Mesothelial cell of epicardium (in vitro differentiated cells): ENCODE results near the gene MFGE8. TPM values are rescaled to one million over a fixed set of nuclear protein-coding genes. Genes with fewer than 3 reads are reported as not detected.

Experiments
- DNase-seq, 2 experiments: peaks; one replicate each; pipeline ENCODE4 v3.0.0; 2021; ENCODE audit warnings: low spot score in 2 of 2; ENCODE audit not compliant: unreplicated experiment in 2 of 2
- H3K27ac Mint-ChIP-seq: 2 replicates; pipeline ENCODE4 v1.8.0; 2021; ENCODE audit warnings: mixed read lengths
- H3K27me3 Mint-ChIP-seq: 2 replicates; pipeline ENCODE4 v1.8.0; 2021; ENCODE audit warnings: low read depth, mixed read lengths
- H3K36me3 Mint-ChIP-seq: 2 replicates; pipeline ENCODE4 v1.8.0; 2021; ENCODE audit warnings: mixed read lengths
- H3K4me1 Mint-ChIP-seq: 2 replicates; pipeline ENCODE4 v1.8.0; 2021; ENCODE audit warnings: mixed read lengths
- H3K4me3 Mint-ChIP-seq: 2 replicates; pipeline ENCODE4 v1.8.0; 2021; ENCODE audit warnings: mild to moderate bottlenecking, moderate library complexity, mixed read lengths
- H3K9me3 Mint-ChIP-seq: 2 replicates; pipeline ENCODE4 v1.8.0; 2021; ENCODE audit warnings: mixed read lengths
- total RNA-seq: library from RNA; stranded (reverse); gene quantifications from 3 replicates; pipeline ENCODE4 v1.2.1, GENCODE V29; 2021
- TF ChIP-seq, protein P1 (sequence below): fragments of 200-600 bp; sonication (generic); IDR thresholded peaks from one replicate; pipeline ENCODE4 v1.5.0; 2021; ENCODE audit warnings: antibody characterized with exemption; ENCODE audit not compliant: unreplicated experiment

The MFGE8 gene
- total RNA-seq, 1 donor from 2014 or later: 181 TPM

DNA sequence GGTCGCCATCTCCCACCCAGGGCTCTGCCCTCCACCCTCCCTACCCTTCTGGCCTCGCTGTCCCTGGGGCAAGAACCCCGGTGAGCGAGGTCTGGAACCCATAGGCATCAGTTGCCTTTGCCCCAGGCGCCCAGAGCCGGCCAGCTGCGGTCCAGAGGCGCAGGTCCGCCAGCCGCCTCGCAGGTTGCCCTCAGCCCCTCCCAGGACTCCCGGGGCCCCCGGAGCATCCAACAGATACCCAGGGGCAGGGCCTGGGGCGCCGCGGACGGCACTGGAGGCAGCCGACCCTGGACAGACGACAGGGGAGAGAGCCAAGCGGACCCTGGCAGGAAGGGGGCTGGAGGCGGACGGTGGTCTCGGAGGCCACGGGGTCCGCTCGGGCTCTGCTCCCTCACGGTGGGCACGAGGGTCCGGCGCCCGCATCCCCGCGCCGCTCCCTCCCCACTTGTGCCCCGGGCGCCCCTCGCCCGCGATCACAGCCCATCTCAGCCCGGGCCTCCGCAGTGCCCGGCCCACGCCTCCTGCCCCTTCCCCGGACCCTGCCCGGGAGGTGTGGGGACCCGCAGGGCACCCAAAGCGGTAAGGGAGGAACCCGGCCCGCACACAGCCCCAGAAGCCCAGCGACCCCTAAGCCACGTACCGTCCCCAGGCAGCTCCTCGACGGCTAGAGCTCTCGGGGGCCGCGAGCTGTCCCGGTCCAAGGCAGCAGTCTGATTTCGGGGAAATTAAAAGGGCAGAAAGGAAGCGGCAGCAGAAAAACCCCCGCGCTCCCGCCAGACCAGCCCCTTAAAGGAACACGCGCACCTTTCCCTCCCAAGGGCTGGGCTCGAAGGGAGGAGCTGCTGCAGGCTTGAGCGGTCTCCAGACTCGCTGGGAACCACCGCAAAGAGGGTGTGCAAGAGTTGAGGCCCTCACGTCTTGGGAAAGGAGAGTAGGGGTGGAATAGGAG lies 18.1 kb downstream of the MFGE8 start, which contains the start of gene HAPLN3:
Gene HAPLN3 (minus strand): TSS at position 726 of the 949 bp plus-strand sequence. CDS start 8,246 bp downstream, outside the sequence.
- Mint-ChIP-seq H3K4me1 (peaks cover 24% of the 10 kb centered on the region), H3K36me3 (no peaks in the 10 kb centered on the region), H3K27me3 (peaks cover 23% of the 10 kb centered on the region), H3K4me3 (peak within 1 kb of the TSS; percentile 59), H3K9me3 (no peaks in the 10 kb centered on the region), H3K27ac (no peak within 1 kb of the TSS)
- TF ChIP-seq, protein P1, sequence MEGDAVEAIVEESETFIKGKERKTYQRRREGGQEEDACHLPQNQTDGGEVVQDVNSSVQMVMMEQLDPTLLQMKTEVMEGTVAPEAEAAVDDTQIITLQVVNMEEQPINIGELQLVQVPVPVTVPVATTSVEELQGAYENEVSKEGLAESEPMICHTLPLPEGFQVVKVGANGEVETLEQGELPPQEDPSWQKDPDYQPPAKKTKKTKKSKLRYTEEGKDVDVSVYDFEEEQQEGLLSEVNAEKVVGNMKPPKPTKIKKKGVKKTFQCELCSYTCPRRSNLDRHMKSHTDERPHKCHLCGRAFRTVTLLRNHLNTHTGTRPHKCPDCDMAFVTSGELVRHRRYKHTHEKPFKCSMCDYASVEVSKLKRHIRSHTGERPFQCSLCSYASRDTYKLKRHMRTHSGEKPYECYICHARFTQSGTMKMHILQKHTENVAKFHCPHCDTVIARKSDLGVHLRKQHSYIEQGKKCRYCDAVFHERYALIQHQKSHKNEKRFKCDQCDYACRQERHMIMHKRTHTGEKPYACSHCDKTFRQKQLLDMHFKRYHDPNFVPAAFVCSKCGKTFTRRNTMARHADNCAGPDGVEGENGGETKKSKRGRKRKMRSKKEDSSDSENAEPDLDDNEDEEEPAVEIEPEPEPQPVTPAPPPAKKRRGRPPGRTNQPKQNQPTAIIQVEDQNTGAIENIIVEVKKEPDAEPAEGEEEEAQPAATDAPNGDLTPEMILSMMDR: no peak
- DNase-seq: no peak

DNA sequence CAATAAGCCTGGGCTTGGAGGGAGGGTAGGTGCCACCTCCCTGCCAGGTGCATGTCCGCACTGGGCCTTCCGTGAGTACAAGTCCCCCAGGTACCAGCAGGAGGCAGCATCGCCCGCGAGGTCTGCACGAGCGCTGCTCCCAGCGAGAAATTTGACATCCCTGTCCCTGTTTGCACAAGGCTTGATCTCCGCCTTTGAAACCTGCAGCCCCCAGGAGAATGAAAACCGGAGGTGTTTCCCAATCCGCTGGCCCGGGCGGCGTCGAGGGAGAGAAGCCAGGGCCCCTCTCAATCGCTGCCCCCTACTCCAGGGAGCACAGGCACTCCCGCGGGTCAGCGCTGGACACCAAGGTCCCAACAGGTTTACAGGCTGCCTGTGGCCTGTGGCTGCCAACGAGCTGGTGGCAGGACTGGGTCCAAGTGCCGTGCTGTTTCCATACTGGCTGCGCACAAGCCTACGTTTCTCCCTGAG lies 18.8 kb downstream of the MFGE8 start:
- H3K27ac Mint-ChIP-seq: no peak overlapping the region
- H3K27me3 Mint-ChIP-seq: peaks cover 23% of the 10 kb centered on the region
- peaks cover 24% of the 10 kb centered on the region for H3K4me1 Mint-ChIP-seq
- TF ChIP-seq, protein P1: peak; percentile 66
- no peaks in the 10 kb centered on the region for H3K36me3 Mint-ChIP-seq
- peak; percentile 58 to 78 for DNase-seq
- H3K4me3 Mint-ChIP-seq: peak overlapping the region; percentile 59
- no peaks in the 10 kb centered on the region for H3K9me3 Mint-ChIP-seq

DNA sequence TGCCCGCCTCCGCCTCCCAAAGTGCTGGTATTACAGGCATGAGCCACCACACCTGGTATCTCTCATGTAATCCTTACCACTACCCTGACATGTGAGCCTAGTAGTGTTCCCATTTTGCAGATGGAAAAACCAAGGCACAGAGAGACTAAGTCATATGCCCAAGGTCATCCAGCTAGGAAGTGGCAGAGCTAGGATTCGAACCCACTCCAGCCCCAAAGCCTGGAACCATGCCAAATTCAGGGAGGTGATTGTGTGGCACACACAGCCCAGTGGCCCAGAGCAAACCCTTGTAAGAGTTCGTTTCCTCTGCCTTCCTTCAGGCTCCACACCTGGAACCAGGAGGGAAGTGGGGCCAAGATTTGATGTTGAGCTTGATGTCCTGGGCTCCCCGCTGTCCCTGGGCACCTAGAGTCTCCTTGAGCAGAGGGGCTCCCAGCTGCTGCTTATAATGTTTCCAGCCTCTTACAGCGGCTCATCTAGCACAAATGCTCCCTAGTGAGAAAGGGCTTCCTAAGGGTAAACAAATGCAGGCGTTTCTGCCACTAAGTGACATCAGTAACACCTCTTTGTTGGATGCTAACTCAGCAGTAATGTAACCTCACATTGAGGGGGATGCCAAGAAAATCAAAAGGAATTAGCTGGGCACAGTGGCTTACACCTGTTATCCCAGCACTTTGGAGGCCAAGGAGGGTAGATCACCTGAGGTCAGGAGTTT lies 21.5 kb downstream of the MFGE8 start:
- no peak overlapping the region for H3K4me3 Mint-ChIP-seq
- H3K9me3 Mint-ChIP-seq: no peaks in the 10 kb centered on the region
- no peak overlapping the region for H3K27ac Mint-ChIP-seq
- no peak for DNase-seq
- no peaks in the 10 kb centered on the region for H3K36me3 Mint-ChIP-seq
- H3K27me3 Mint-ChIP-seq: peaks cover 23% of the 10 kb centered on the region
- H3K4me1 Mint-ChIP-seq: peaks cover 12% of the 10 kb centered on the region
- TF ChIP-seq, protein P1: no peak

DNA sequence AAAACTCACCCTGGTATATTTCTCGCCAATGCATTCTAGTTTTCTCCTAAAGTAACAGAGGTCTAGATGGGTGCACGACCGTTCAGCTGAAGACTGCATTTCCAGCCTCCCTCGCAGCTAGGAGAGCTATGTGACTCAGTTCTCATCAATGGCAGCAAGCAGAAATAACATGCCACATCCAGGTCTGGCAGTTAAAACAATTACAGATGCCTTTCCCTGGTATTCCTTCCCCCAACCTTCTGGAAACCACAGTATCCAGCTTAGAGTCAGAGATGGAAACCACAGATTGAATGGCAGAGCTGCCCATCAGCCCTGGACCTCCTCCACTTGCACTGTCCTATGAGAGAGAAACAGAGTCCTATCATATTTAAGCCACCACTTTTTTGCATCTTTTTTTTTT lies 22.7 kb downstream of the MFGE8 start:
- peaks cover 21% of the 10 kb centered on the region for H3K27me3 Mint-ChIP-seq
- no peaks in the 10 kb centered on the region for H3K9me3 Mint-ChIP-seq
- H3K27ac Mint-ChIP-seq: no peak overlapping the region
- TF ChIP-seq, protein P1: no peak
- no peaks in the 10 kb centered on the region for H3K36me3 Mint-ChIP-seq
- peaks cover 6% of the 10 kb centered on the region for H3K4me1 Mint-ChIP-seq
- no peak for DNase-seq
- H3K4me3 Mint-ChIP-seq: no peak overlapping the region

DNA sequence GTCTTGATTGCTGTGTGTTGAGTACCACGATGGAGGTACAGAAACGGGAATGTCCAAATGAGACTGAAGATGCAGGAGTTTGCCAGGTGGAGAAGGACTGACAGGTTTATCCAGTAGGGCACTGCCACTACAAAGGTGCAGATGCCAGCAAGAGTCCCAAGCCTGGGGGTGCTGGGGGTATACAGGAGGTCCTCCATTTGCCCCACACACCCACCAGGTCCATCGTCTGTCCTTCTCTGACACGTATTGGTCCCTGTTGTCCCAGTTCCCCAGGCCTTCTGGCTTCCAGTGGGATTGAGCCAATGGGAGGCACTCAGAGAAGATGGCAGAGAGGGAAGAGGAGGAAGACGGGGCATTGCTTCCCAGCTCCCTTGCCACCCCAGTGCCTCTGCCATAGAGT lies 24.5 kb downstream of the MFGE8 start:
- no peak overlapping the region for H3K4me3 Mint-ChIP-seq
- H3K36me3 Mint-ChIP-seq: no peaks in the 10 kb centered on the region
- peaks cover 7% of the 10 kb centered on the region for H3K27me3 Mint-ChIP-seq
- DNase-seq: no peak
- TF ChIP-seq, protein P1: no peak
- H3K9me3 Mint-ChIP-seq: no peaks in the 10 kb centered on the region
- H3K4me1 Mint-ChIP-seq: no peaks in the 10 kb centered on the region
- H3K27ac Mint-ChIP-seq: no peak overlapping the region
